Measurements from ENCODE around the gene FARS2. TPM values are rescaled to one million over a fixed set of nuclear protein-coding genes. Genes with fewer than 3 reads are reported as not detected.

The FARS2 gene
- polyA plus RNA-seq, 1 of the 3 experiments (the other 2 are of a cell fraction), result 12.5 TPM

DNA sequence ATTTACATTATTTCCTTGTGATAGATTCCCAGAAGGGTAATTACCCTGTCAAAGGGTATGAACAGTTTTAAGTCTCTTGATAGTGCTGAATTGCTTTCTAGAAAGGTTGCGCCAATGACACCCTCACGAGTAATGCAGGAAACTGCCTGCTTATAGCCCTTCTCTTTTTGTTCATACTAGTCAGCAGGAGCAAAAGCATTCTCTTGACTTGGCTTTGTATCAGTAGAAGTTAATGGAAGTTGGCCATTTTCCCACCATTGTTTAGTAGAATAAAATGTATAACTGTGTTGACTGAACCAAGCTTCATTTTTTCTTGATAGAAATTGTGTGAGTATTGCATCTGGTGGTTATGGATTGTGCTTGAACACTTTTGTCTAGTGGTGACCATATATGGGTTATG lies 100.1 kb downstream of the FARS2 start:
- Histone ChIP-seq H2AFZ (ENCODE audit: low read depth) (no peak overlapping the region), H3K4me1 (ENCODE audit: control insufficient read depth in 1 of 2, insufficient read depth in 2 of 2, low read depth in 1 of 2, low read length in 1 of 2) (peaks cover 7% of the 10 kb centered on the region in 2 experiments; a peak in 3 of 4 replicates), H3K4me2 (no peak overlapping the region), H3K9me2 (no peaks in the 10 kb centered on the region), H3K27me3 (ENCODE audit: insufficient read depth) (no peaks in the 10 kb centered on the region), H3K27ac (ENCODE audit: low read depth in 2 of 2, low read length in 1 of 2) (peak overlapping the region in 1 of 2 experiments; percentile 29; a peak in 1 of 4 replicates), H3K4me3 (ENCODE audit: low read depth in 2 of 2, low read length in 1 of 2) (no peak overlapping the region), H3K79me2 (ENCODE audit: insufficient read depth) (peaks cover 8% of the 10 kb centered on the region; the same call in 1 of the 2 replicates), H3K9me3 (no peaks in the 10 kb centered on the region), H4K20me1 (ENCODE audit: insufficient read depth) (0 out of 2 replicates have a peak, but pooled peaks cover 3% of the 10 kb centered on the region), H3F3A (replicated peaks; ENCODE audit: insufficient read depth) (peaks cover 9% of the 10 kb centered on the region), H3K9ac (no peak overlapping the region), H3K36me3 (replicated peaks in 1 of 2; ENCODE audit: control insufficient read depth in 1 of 2, insufficient read depth in 2 of 2, low read length in 1 of 2) (no peaks in the 10 kb centered on the region)
- WGBS (ENCODE audit: low lambda C conversion rate), result 92% methylated on average over 2 of the region's 2 CpGs
- POLR2A ChIA-PET, result no interaction called here
- TF ChIP-seq, protein P1, sequence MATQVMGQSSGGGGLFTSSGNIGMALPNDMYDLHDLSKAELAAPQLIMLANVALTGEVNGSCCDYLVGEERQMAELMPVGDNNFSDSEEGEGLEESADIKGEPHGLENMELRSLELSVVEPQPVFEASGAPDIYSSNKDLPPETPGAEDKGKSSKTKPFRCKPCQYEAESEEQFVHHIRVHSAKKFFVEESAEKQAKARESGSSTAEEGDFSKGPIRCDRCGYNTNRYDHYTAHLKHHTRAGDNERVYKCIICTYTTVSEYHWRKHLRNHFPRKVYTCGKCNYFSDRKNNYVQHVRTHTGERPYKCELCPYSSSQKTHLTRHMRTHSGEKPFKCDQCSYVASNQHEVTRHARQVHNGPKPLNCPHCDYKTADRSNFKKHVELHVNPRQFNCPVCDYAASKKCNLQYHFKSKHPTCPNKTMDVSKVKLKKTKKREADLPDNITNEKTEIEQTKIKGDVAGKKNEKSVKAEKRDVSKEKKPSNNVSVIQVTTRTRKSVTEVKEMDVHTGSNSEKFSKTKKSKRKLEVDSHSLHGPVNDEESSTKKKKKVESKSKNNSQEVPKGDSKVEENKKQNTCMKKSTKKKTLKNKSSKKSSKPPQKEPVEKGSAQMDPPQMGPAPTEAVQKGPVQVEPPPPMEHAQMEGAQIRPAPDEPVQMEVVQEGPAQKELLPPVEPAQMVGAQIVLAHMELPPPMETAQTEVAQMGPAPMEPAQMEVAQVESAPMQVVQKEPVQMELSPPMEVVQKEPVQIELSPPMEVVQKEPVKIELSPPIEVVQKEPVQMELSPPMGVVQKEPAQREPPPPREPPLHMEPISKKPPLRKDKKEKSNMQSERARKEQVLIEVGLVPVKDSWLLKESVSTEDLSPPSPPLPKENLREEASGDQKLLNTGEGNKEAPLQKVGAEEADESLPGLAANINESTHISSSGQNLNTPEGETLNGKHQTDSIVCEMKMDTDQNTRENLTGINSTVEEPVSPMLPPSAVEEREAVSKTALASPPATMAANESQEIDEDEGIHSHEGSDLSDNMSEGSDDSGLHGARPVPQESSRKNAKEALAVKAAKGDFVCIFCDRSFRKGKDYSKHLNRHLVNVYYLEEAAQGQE (IDR thresholded peaks at IDR 0.05; ENCODE audit: low read depth, low read length), result no peak
- TF ChIP-seq, protein P2, sequence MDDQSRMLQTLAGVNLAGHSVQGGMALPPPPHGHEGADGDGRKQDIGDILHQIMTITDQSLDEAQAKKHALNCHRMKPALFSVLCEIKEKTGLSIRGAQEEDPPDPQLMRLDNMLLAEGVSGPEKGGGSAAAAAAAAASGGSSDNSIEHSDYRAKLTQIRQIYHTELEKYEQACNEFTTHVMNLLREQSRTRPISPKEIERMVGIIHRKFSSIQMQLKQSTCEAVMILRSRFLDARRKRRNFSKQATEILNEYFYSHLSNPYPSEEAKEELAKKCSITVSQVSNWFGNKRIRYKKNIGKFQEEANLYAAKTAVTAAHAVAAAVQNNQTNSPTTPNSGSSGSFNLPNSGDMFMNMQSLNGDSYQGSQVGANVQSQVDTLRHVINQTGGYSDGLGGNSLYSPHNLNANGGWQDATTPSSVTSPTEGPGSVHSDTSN (IDR thresholded peaks at IDR 0.05), result no peak
- TF ChIP-seq SIN3A (IDR thresholded peaks at IDR 0.05; ENCODE audit: borderline replicate concordance, low read depth, low read length), result no peak
- no peak for TF ChIP-seq FOXJ3 (CRISPR knock-in tag; IDR thresholded peaks at IDR 0.05)
- no peak for TF ChIP-seq FOSL2 (IDR thresholded peaks at IDR 0.05; ENCODE audit: borderline replicate concordance, low read depth)
- no peak for TF ChIP-seq EP300 (IDR thresholded peaks at IDR 0.05; ENCODE audit: borderline replicate concordance in 1 of 2, low read depth in 1 of 2, low read length in 1 of 2)
- no peak for TF ChIP-seq NRF1 (IDR thresholded peaks at IDR 0.05; ENCODE audit: low read depth, low read length)
- no peak for TF ChIP-seq YY1 (IDR thresholded peaks at IDR 0.05; ENCODE audit: low read depth)
- TF ChIP-seq SMC3 (IDR thresholded peaks at IDR 0.05; ENCODE audit: low read depth, low read length), result no peak
- CTCF ChIA-PET, result no interaction called here
- no peak for DNase-seq

DNA sequence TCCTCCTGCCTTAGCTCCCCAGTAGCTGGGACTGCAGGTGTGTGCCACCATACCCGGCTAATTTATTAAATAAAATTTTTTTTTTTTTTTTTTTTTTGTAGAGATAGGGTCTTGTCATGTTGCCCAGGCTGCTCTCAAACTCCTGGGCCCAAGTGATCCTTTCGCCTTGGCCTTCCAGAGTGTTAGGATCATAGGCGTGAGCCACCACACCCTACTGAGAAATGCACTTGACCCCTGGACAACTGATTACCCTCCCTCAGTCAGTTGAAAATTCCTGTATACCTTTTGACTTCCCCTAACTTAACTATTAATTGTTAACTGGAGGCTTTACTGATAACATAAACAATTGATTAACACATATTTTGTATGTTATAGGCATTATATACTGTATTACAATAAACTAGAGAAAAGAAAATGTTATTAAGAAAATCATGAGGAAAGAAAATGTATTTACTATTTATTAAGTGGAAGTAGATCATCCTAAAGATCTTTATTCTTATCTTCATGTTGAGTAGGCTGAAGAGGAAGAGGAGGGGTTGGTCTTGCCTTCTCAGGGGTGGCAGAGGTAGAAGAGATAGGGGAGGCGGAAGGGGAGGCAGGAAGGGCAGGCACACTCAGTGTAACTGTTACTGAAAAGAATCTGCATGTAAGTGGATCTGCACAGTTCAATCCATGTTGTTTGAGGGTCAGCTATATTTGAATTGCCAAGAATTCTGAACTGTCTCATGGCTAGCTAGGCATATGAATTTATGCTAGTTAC lies 104.3 kb downstream of the FARS2 start:
- Histone ChIP-seq H4K20me1 (ENCODE audit: insufficient read depth) (no peaks in the 10 kb centered on the region), H3K9me2 (no peaks in the 10 kb centered on the region), H3K79me2 (ENCODE audit: insufficient read depth) (peaks cover 8% of the 10 kb centered on the region; the same call in 1 of the 2 replicates), H3K9me3 (no peaks in the 10 kb centered on the region), H3K4me2 (no peak overlapping the region), H3K27me3 (ENCODE audit: insufficient read depth) (no peaks in the 10 kb centered on the region), H3F3A (replicated peaks; ENCODE audit: insufficient read depth) (peaks cover 9% of the 10 kb centered on the region), H3K36me3 (replicated peaks in 1 of 2; ENCODE audit: control insufficient read depth in 1 of 2, insufficient read depth in 2 of 2, low read length in 1 of 2) (peaks cover 0 to 2% of the 10 kb centered on the region in 2 experiments), H3K9ac (no peak overlapping the region), H3K27ac (ENCODE audit: low read depth in 2 of 2, low read length in 1 of 2) (no peak overlapping the region), H3K4me3 (ENCODE audit: low read depth in 2 of 2, low read length in 1 of 2) (no peak overlapping the region), H2AFZ (ENCODE audit: low read depth) (no peak overlapping the region), H3K4me1 (ENCODE audit: control insufficient read depth in 1 of 2, insufficient read depth in 2 of 2, low read depth in 1 of 2, low read length in 1 of 2) (peaks cover 7% of the 10 kb centered on the region in 2 experiments; a peak in 3 of 4 replicates)
- WGBS (ENCODE audit: low lambda C conversion rate), result 97% methylated on average over 4 of the region's 4 CpGs
- DNase-seq, result no peak
- CTCF ChIA-PET, result interaction anchor here (1.9 kb wide), 1 partner anchor 222 kb away, joined by 7 read pairs; no protein-coding TSS in a partner anchor
- POLR2A ChIA-PET, result no interaction called here
- TF ChIP-seq MXI1 (IDR thresholded peaks at IDR 0.05; ENCODE audit: low read depth, low read length), result no peak
- TF ChIP-seq, protein P1 (IDR thresholded peaks at IDR 0.05; ENCODE audit: low read depth, low read length), result no peak
- TF ChIP-seq RXRA (IDR thresholded peaks at IDR 0.05; ENCODE audit: borderline replicate concordance, low read depth), result no peak
- no peak for TF ChIP-seq RAD21 (IDR thresholded peaks at IDR 0.05; ENCODE audit: low read length)
- TF ChIP-seq TCF12 (IDR thresholded peaks at IDR 0.05), result no peak
- no peak for TF ChIP-seq RCOR1 (IDR thresholded peaks at IDR 0.05; ENCODE audit: low read length)
- no peak for TF ChIP-seq POLR2AphosphoS5 (IDR thresholded peaks at IDR 0.05; ENCODE audit: low read depth, low read length)
- TF ChIP-seq, protein P3, sequence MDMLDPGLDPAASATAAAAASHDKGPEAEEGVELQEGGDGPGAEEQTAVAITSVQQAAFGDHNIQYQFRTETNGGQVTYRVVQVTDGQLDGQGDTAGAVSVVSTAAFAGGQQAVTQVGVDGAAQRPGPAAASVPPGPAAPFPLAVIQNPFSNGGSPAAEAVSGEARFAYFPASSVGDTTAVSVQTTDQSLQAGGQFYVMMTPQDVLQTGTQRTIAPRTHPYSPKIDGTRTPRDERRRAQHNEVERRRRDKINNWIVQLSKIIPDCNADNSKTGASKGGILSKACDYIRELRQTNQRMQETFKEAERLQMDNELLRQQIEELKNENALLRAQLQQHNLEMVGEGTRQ (IDR thresholded peaks at IDR 0.05; ENCODE audit: borderline replicate concordance, low read depth, low read length), result no peak
- TF ChIP-seq EZH2phosphoT487 (IDR thresholded peaks at IDR 0.05; ENCODE audit: borderline replicate concordance, low read depth), result no peak
- TF ChIP-seq SIN3A (IDR thresholded peaks at IDR 0.05; ENCODE audit: borderline replicate concordance, low read depth, low read length), result no peak
